A549 (cell line): ENCODE results near the gene ANKRD13D. TPM values are rescaled to one million over a fixed set of nuclear protein-coding genes. Genes with fewer than 3 reads are reported as not detected.

Experiments used
- ATAC-seq, 2 experiments: fragments of 200-7000 bp in 1 of 2; fragments of >200 bp in 1 of 2; cut with Nextera tagmentation in 1 of 2; cut with Tn5 transposase in 1 of 2; 3 replicates each; pipeline versions ENCODE4 v1.8.0 to v1.9.1; 2018 to 2020; ENCODE audit warnings: mild to moderate bottlenecking in 1 of 2, moderate library complexity in 1 of 2
- CTCF ChIA-PET: fragments of 300-600 bp; sonication (Branson Sonifier 250); formaldehyde crosslinking; extraction: SDS; loops from one replicate; lab custom pipeline; 2021; ENCODE audit warnings: antibody characterized with exemption, inconsistent platforms; lab: Yijun Ruan, JAX
- POLR2A ChIA-PET: fragments of 350-600 bp; formaldehyde crosslinking; extraction: SDS; loops from one replicate; lab custom pipeline; 2021; ENCODE audit warnings: antibody characterized with exemption, inconsistent platforms; lab: Yijun Ruan, JAX
- DNase-seq, 2 experiments: peaks; one replicate each; pipeline versions ENCODE4 v3.0.0 to v3.0.0-alpha.2; 2011 to 2016; ENCODE audit warnings: low read depth in 1 of 2, low spot score in 1 of 2
- FAIRE-seq: peaks from 2 replicates; lab custom pipeline; 2011; peaks lifted over from hg19 to GRCh38; lab: Jason Lieb, UNC
- H3K27ac ChIP-seq, 2 experiments: fragments of >200 bp; sonication (Bioruptor Twin); formaldehyde crosslinking; 3 replicates each; pipeline ENCODE4 v1.5.1; 2016 to 2017
- H3K4me1 ChIP-seq: fragments of >200 bp; sonication (Bioruptor Twin); formaldehyde crosslinking; 3 replicates; pipeline ENCODE4 v1.6.1; 2016
- H3K4me2 ChIP-seq: fragments of >200 bp; sonication (Bioruptor Twin); formaldehyde crosslinking; 3 replicates; pipeline ENCODE4 v1.6.1; 2016
- H3K4me3 ChIP-seq: fragments of >200 bp; sonication (Bioruptor Twin); formaldehyde crosslinking; 3 replicates; pipeline ENCODE4 v1.5.1; 2016
- H3K9me3 ChIP-seq: fragments of >200 bp; sonication (Bioruptor Twin); formaldehyde crosslinking; 3 replicates; pipeline ENCODE4 v1.6.1; 2016
- CBX2 ChIP-seq: fragments of 200-600 bp; sonication (generic); IDR thresholded peaks from 2 replicates; pipeline ENCODE4 v1.6.1; 2016; ENCODE audit warnings: low read depth, mild to moderate bottlenecking, borderline replicate concordance
- CBX8 ChIP-seq: fragments of 200-600 bp; sonication (generic); IDR thresholded peaks from 2 replicates; pipeline ENCODE4 v1.6.1; 2016
- CHD2 ChIP-seq: fragments of 150-350 bp; IDR thresholded peaks from 2 replicates; pipeline ENCODE4 v1.6.1; 2014; ENCODE audit warnings: low read length; ENCODE audit not compliant: partially characterized antibody
- CHD4 ChIP-seq: fragments of 200-600 bp; sonication (generic); IDR thresholded peaks from 2 replicates; pipeline ENCODE4 v1.6.1; 2016; ENCODE audit warnings: antibody characterized with exemption, mild to moderate bottlenecking, borderline replicate concordance
- CTCF ChIP-seq: fragments of >200 bp; sonication (Bioruptor Twin); formaldehyde crosslinking; IDR thresholded peaks from 3 replicates; pipeline ENCODE4 v1.5.1; 2016
- EP300 ChIP-seq, 2 experiments: fragments of >200 bp; sonication (Bioruptor Twin); formaldehyde crosslinking; IDR thresholded peaks; 2 replicates in 1 of 2; 3 replicates in 1 of 2; pipeline ENCODE4 v1.6.1; 2016 to 2017
- ESRRA ChIP-seq: fragments of 150-350 bp; IDR thresholded peaks from 2 replicates; pipeline ENCODE4 v1.6.1; 2014; ENCODE audit warnings: mild to moderate bottlenecking, low read length, borderline replicate concordance
- FOXS1 ChIP-seq: fragments of 250-450 bp; sonication (Bioruptor Pico); IDR thresholded peaks from 2 replicates; pipeline ENCODE4 v1.5.0; 2020; ENCODE audit warnings: mild to moderate bottlenecking, moderate library complexity
- HEYL ChIP-seq: fragments of 250-450 bp; sonication (Bioruptor Pico); IDR thresholded peaks from 2 replicates; pipeline ENCODE4 v1.8.0; 2021; ENCODE audit warnings: mild to moderate bottlenecking, moderate library complexity
- HOXA7 ChIP-seq: fragments of 250-450 bp; sonication (Bioruptor Pico); IDR thresholded peaks from 2 replicates; pipeline ENCODE4 v1.5.0; 2020; ENCODE audit warnings: mild to moderate bottlenecking, moderate library complexity
- MAX ChIP-seq: IDR thresholded peaks from 2 replicates; pipeline ENCODE4 v1.6.1; 2012
- MAZ ChIP-seq: fragments of 150-350 bp; IDR thresholded peaks from 2 replicates; pipeline ENCODE4 v1.6.1; 2014; ENCODE audit warnings: antibody characterized with exemption, low read depth, low read length, borderline replicate concordance
- NFE2L2 ChIP-seq: fragments of 150-350 bp; conservative IDR thresholded peaks from 2 replicates; pipeline ENCODE4 v1.6.1; 2014; ENCODE audit warnings: low read length
- NR3C1 ChIP-seq: fragments of >200 bp; sonication (Bioruptor Twin); formaldehyde crosslinking; IDR thresholded peaks from 3 replicates; pipeline ENCODE4 v1.6.1; 2017
- PBX3 ChIP-seq: IDR thresholded peaks from 2 replicates; pipeline ENCODE4 v1.6.1; 2012
- POLR2AphosphoS2 ChIP-seq: conservative IDR thresholded peaks from 2 replicates; pipeline ENCODE4 v1.6.1; 2012; ENCODE audit warnings: low read length, improper control_type of control experiment, inconsistent platforms
- RAD21 ChIP-seq, 2 experiments: fragments of >200 bp in 1 of 2; sonication (Bioruptor Twin) in 1 of 2; formaldehyde crosslinking in 1 of 2; IDR thresholded peaks in 1 of 2; conservative IDR thresholded peaks in 1 of 2; 2 replicates in 1 of 2; 3 replicates in 1 of 2; pipeline ENCODE4 v1.6.1; 2012 to 2018; ENCODE audit warnings: inconsistent platforms in 1 of 2
- RARB ChIP-seq: fragments of 250-450 bp; sonication (Bioruptor Pico); IDR thresholded peaks from 2 replicates; pipeline ENCODE4 v1.8.0; 2021; ENCODE audit warnings: mild to moderate bottlenecking, moderate library complexity
- RCOR1 ChIP-seq: fragments of 150-350 bp; IDR thresholded peaks from 2 replicates; pipeline ENCODE4 v1.6.1; 2014; ENCODE audit warnings: antibody characterized with exemption, low read length, low read depth
- RFX5 ChIP-seq: fragments of 450-650 bp; IDR thresholded peaks from 2 replicates; pipeline ENCODE4 v1.7.1; 2014; ENCODE audit warnings: antibody characterized with exemption, mild to moderate bottlenecking, moderate library complexity
- SMC3 ChIP-seq: fragments of >200 bp; sonication (Bioruptor Twin); formaldehyde crosslinking; IDR thresholded peaks from 3 replicates; pipeline ENCODE4 v1.6.1; 2018; ENCODE audit warnings: inconsistent platforms
- TFCP2L1 ChIP-seq: fragments of 250-450 bp; sonication (Bioruptor Pico); IDR thresholded peaks from 2 replicates; pipeline ENCODE4 v1.5.0; 2021; ENCODE audit warnings: mild to moderate bottlenecking
- TP53 ChIP-seq: fragments of 250-450 bp; sonication (Bioruptor Pico); IDR thresholded peaks from 2 replicates; pipeline ENCODE4 v1.5.0; 2021; ENCODE audit warnings: mild to moderate bottlenecking, moderate library complexity
- USF2 ChIP-seq: fragments of 450-650 bp; IDR thresholded peaks from 2 replicates; pipeline ENCODE4 v1.6.1; 2014; ENCODE audit warnings: antibody characterized with exemption
- ZFP36 ChIP-seq: fragments of 450-650 bp; IDR thresholded peaks from 2 replicates; pipeline ENCODE4 v1.6.1; 2014; ENCODE audit warnings: borderline replicate concordance; ENCODE audit not compliant: partially characterized antibody
- ZSCAN20 ChIP-seq: fragments of 250-450 bp; sonication (Bioruptor Pico); IDR thresholded peaks from 2 replicates; pipeline ENCODE4 v1.8.0; 2022; ENCODE audit warnings: mild to moderate bottlenecking, moderate library complexity
- WGBS: methylation state at CpG from one replicate; pipeline ENCODE4 v1.1.6; 2017; ENCODE audit errors: missing lambda C conversion rate; 5-methylcytosine and 5-hydroxymethylcytosine counted together
- polyA plus RNA-seq, 4 experiments: library from polyadenylated mRNA; depleted of rRNA in 3 of 4; stranded (reverse); fragments of >200 nt; fragmentation: RNase III in 1 of 4; extraction: RNeasy Plus Mini Kit Qiagen cat#74134 plus additional on column Dnase treatment in 1 of 4; gene quantifications; 2 replicates in 3 of 4; 3 replicates in 1 of 4; pipeline ENCODE4 v1.2.3, GENCODE V29; 2011 to 2017
- TF ChIP-seq, protein P1 (sequence below): fragments of >200 bp; sonication (Bioruptor Twin); formaldehyde crosslinking; IDR thresholded peaks from 2 replicates; pipeline ENCODE4 v1.6.1; 2016
- TF ChIP-seq, protein P2 (sequence below): fragments of >200 bp; sonication (Bioruptor Twin); formaldehyde crosslinking; IDR thresholded peaks from 3 replicates; pipeline ENCODE4 v1.6.1; 2016
- TF ChIP-seq, protein P3 (sequence below): IDR thresholded peaks from 2 replicates; pipeline ENCODE4 v1.6.1; 2012; ENCODE audit warnings: low read depth, borderline replicate concordance

Gene ANKRD13D
- polyA plus RNA-seq, 2 of the 4 experiments (the other 2 are of a cell fraction), result 17.0 to 24.2 TPM

DNA sequence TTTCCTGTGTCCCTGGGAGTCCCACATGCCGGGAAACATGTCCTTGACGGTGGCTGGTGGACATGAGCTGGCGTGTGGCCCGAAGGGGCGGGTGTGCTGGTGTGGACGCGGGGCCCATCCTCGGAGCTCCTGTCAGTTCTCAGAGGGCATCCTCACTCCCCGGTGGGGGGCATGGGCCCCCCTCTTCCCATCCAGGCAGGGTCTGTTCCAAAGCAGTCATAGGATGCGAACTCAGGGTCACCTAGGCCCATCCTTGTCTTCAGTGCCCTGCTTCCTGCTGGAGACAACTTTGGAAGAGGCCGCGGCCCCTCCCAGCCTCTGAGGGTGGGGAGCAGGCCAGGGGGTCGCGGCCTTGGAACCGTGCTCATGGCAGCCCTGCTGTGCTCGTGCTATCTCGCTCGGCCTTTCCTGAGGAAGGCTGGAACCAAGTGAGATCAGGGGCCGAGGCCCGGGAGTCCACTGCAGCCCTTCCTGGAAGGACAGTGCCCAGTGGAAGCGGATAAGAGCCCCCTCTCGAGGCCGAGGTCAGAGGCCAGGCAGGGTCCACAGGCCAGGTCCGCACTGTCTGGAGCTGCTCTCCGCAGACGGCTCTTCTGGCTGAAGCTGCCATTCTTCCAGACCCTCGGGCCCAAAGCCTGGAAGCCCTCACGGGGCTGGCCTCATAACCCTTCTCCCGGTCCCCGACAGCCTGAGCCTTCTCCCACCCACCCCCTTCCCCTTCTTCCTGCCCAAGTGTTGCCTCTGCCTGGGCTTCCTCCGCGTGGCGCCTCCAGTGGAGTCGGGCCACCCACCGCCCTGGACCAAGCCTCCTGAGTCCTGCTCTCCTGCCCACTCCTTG lies 14.1 kb upstream of the ANKRD13D start:
- 96% methylated on average over 33 of the region's 35 CpGs for WGBS
- CTCF ChIA-PET, result interaction anchor here (0.8 to 1.8 kb wide), 3 partner anchors 9 to 42 kb away, joined by 3 to 4 read pairs (median 4); no protein-coding TSS in a partner anchor
- DNase-seq (no peak), ATAC-seq (no peak)
- Histone ChIP-seq H3K4me2 (no peak overlapping the region), H3K4me3 (no peak overlapping the region), H3K27ac (no peak overlapping the region)
- TF ChIP-seq RARB (no peak), TP53 (CRISPR knock-in tag) (no peak), MAZ (no peak), FOXS1 (CRISPR knock-in tag) (no peak), RFX5 (no peak), CBX2 (no peak), RCOR1 (no peak), CHD2 (no peak), HOXA7 (CRISPR knock-in tag) (no peak), HEYL (CRISPR knock-in tag) (no peak), NFE2L2 (no peak), SMC3 (no peak), ZFP36 (no peak), ESRRA (no peak)
- TF ChIP-seq, protein P1, sequence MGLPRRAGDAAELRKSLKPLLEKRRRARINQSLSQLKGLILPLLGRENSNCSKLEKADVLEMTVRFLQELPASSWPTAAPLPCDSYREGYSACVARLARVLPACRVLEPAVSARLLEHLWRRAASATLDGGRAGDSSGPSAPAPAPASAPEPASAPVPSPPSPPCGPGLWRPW, result no peak
- TF ChIP-seq, all 56 proteins: peak for 0
- Histone ChIP-seq H3K4me1 (peaks cover 4% of the 10 kb centered on the region; the same call in 1 of the 3 replicates), H3K9me3 (no peaks in the 10 kb centered on the region)
- POLR2A ChIA-PET, result no interaction called here
- no peak for FAIRE-seq

DNA sequence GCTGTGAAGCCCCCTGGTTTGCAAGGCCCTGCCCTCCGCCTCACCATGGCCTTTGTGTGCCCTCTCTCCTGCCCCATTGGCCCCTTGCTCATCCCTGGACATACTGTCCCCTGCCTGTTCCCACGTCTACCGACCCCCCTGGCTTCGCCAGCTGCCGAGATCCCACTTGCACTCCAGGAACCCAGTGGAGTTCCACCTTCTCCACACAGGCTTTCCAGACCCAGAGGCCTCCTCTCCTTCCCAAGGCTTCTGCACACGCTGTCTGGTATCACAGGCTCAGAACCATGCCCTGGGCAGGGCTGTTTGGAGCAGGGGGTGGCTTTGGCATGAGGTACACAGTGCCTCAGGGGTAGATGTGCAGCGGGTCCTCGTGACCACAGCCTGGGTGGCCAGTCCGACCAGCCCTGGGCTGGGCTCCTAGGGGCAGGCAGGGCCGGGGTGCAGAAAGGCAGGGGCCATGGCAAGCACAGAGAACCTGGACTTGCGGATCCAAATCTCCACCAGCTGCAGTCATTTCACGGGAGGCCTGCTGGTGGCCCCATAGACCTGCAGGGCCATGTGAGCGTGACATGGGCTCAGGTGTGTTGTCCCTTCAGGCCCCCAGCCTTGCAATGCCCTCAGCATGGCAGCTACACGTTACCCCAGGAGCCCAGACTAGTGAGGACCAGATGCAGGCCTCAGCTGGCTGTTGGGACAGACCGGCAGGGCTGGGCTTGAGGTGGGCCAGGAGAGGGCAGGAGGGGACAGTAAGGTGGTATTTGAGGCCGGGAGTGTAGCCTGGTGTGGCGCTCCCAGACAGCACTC lies 13.3 kb upstream of the ANKRD13D start:
- ATAC-seq (no peak), FAIRE-seq (no peak), DNase-seq (no peak)
- 95% methylated on average over 16 of the region's 17 CpGs for WGBS
- Histone ChIP-seq H3K4me1 (peaks cover 4% of the 10 kb centered on the region; the same call in 1 of the 3 replicates), H3K9me3 (no peaks in the 10 kb centered on the region), H3K4me2 (no peak overlapping the region), H3K4me3 (no peak overlapping the region), H3K27ac (no peak overlapping the region)
- POLR2A ChIA-PET, result no interaction called here
- CTCF ChIA-PET, result interaction anchor here (1.8 kb wide), 1 partner anchor 41 kb away, joined by 4 read pairs; no protein-coding TSS in a partner anchor
- TF ChIP-seq CTCF, result no peak
- TF ChIP-seq RFX5, result no peak
- no peak for TF ChIP-seq POLR2AphosphoS2
- TF ChIP-seq RAD21 (conservative IDR thresholded peaks at IDR 0.05 in 1 of 2, IDR thresholded peaks at IDR 0.05 in 1 of 2), result no peak
- no peak for TF ChIP-seq NR3C1
- no peak for TF ChIP-seq PBX3
- no peak for TF ChIP-seq CHD4
- no peak for TF ChIP-seq USF2
- no peak for TF ChIP-seq TFCP2L1 (CRISPR knock-in tag)
- no peak for TF ChIP-seq ZFP36
- no peak for TF ChIP-seq CHD2
- TF ChIP-seq, protein P2, sequence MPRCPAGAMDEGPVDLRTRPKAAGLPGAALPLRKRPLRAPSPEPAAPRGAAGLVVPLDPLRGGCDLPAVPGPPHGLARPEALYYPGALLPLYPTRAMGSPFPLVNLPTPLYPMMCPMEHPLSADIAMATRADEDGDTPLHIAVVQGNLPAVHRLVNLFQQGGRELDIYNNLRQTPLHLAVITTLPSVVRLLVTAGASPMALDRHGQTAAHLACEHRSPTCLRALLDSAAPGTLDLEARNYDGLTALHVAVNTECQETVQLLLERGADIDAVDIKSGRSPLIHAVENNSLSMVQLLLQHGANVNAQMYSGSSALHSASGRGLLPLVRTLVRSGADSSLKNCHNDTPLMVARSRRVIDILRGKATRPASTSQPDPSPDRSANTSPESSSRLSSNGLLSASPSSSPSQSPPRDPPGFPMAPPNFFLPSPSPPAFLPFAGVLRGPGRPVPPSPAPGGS, result no peak
- TF ChIP-seq ZSCAN20 (CRISPR knock-in tag), result no peak
- TF ChIP-seq CBX8, result no peak
- TF ChIP-seq HEYL (CRISPR knock-in tag), result no peak
- TF ChIP-seq, protein P3, sequence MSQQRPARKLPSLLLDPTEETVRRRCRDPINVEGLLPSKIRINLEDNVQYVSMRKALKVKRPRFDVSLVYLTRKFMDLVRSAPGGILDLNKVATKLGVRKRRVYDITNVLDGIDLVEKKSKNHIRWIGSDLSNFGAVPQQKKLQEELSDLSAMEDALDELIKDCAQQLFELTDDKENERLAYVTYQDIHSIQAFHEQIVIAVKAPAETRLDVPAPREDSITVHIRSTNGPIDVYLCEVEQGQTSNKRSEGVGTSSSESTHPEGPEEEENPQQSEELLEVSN, result no peak
- TF ChIP-seq MAX, result no peak
- TF ChIP-seq EP300 (IDR thresholded peaks at IDR 0.05), result no peak
